Iris pigment epithelial cell (primary cell): ENCODE measurements around the gene U2AF2.

ENCODE experiments used
- DNase-seq: peaks from one replicate; pipeline ENCODE4 v3.0.0-alpha.2; 2011; ENCODE audit warnings: low read depth

The U2AF2 gene

DNA sequence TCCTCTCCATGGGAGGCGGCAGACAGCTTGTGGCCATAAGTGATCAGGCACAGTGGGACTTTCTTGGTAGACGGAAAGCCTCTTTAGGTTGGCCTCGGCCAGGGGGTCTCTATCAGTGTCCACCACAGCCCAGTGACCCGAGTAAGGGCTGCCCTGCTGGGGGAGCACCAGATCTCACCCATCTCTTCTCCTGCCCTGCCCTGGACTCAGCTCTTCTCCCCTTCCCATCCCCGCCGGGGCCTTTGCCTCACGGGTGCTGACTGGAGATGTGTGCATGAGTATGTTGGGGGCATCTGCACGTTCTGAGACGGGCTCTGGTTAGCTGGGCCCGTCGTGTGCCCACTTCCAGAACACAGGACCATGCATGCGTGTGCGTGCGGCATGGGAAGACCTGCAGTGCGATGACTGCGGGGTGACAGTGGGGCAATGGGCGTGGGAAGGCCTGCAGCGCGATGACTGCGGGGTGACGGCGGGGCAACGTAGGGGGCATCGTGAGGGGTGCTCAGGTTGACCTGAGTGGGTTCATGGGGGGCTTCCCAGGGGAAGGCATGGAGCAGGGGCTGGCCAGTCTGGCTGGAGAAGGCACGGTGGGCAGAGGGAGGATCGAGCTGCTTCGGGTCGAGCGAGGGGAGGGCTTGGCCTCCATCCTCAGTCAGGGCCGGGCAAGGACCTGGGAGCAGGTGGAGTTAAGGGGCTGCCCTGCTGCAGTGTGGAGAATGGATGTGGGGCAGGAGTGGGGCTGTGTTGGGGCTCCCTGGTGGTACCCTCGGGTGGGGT lies 36.1 kb downstream of the U2AF2 start:
- no peak for DNase-seq

- DNase-seq: no peak
Measured at GRCh38 chr19:55691561-55692481, 37.0 kb downstream of the U2AF2 start.

- DNase-seq: no peak
Measured at GRCh38 chr19:55692681-55693081, 37.8 kb downstream of the U2AF2 start.

DNA sequence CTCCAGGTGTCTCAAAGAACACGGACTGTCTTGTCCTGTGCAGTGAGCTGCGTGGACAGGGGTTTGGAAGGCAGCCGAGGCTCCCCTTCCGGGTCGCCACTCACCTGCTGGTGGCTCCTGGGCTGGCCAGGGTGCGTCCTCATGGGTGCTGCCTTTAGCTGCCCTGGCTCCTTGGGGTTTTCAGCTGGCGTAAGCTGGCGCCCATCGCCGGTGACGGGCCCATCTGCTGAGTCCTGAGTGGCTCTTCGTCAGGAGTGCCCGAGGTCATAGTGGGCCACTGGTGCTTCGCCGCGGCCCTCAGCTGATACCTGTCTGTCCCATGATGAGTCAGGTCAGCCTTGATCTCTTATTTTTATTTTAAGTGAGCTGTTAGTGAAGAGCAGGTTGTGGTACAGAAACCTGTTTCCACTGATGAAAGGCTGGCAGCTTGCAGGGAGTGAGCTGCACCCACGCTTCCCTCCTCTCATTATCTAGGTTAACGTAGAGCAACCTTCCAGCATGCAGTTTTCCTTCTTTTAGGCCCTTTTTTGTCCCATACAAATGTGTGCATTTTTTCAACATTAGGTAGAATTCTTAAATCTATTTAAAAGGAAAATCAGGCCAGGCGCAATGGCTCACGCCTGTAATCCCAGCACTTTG lies 38.6 kb downstream of the U2AF2 start:
- no peak for DNase-seq

DNA sequence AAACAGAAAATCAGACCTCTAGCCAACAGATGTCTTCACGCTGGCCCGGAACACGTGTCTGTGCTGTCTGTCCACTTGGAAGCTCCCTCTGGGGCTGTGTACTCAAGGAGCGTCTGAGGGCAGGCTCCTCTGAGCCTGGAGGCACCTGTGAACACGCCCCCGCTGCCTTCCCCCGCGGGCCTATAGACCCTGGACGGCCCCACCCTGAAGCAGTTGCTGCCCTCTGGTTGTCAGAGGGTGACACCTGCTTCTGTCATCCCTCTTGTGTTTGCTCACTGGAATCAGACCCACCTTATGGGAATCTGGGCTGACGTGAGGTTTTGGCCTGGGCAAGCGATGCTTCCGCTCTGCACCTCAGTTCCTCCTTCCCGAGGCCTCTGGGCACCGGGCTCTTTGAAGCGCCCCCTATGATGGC lies 39.4 kb downstream of the U2AF2 start:
- DNase-seq: no peak

DNA sequence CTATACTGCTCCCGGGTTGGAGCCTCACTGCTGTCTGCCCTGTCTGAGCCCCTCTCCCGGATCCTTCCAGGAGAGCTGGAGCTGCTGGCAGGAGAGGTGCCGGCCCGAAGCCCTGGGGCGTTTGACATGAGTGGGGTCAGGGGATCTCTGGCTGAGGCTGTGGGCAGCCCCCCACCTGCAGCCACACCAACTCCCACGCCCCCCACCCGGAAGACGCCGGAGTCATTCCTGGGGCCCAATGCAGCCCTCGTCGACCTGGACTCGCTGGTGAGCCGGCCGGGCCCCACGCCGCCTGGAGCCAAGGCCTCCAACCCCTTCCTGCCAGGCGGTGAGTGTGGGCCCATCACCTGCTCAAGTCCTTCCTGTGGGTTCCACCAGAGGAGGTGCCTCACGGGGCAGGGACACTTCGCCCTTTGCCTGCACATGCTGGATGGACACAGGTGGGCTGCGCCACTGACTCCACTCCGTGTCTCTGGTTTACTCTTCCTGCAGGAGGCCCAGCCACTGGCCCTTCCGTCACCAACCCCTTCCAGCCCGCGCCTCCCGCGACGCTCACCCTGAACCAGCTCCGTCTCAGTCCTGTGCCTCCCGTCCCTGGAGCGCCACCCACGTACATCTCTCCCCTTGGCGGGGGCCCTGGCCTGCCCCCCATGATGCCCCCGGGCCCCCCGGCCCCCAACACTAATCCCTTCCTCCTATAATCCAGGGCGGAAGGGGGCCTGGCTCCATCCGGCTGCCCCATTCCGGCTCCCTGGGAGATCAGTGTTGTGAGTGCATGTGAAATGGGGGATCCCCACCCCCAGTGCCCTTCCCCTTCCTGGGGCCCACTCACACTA lies 40.0 kb downstream of the U2AF2 start:
- no peak for DNase-seq

DNA sequence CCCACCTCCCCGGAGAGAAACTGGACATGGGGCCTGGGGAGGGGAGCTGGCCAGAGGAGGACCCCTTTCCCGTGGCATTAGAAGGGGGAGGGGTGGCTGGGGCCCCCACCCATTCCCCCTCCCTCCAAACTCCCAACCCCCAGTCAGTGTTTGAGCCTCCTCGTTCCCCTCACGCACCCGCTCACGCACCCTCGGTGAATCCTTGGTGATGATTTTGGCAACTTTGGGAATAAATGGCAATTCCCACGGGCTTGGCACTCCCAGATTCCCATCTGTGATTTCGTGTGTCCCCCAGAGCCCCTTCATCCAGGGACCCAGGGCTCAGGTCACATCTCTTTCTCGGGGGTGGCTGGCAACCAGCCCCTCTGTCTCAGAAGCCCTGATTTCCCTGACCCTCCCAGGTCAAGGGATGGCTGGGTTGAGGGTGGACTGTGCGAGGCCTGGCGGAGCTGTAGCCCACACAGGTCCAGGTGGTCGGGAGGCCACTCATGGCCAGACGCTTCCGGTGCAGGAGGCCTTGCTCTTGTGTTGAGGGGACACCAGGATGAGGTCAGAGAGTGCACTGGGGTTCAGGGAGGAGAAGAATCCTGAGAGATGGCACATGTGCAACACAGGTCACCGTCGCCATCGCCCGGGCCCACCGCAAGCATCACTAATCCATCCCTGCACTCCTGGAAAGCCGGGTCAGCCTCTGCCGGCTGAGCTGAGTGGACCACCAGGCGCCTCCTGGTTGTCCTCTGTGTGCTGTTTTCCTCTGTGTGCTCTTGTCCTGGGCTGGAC lies 40.9 kb downstream of the U2AF2 start:
- DNase-seq: no peak

DNA sequence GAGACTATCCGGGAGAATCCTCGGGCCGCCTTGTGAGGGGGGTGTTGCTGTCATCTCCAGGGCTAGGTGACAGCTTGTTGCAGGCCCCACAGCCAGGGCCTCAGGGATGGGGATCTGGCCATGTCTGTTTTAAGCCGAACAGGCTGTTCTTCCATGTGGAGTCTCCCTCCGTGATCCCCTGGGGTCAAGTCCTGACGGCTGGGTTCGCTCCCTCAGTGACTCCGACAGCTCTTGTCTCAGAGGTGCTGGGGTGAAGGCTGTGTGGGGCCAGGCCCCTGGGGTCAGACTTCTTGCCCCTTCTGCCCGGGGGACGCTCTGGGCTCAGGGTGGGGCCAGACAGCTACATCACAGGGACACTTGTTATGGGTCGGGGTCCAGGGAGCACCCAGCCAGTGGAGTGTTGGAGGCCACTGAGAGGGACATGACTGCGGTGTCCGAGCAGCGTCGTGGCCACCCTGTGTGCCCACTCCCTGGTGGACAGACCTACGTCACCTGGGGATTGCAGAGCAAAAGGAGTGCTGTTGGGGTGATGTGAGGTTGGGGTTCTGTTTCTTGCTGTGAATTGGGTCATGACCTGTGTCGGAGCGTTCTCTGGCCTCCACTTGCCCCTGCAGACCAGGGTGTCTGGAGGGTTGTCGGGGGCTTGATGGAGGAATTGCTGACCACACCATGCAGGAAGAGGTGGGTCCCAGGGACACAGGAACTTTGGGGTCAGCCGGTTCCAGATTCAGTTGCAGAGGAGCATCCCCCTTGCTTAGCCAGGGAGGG lies 41.6 kb downstream of the U2AF2 start:
- DNase-seq: no peak

DNA sequence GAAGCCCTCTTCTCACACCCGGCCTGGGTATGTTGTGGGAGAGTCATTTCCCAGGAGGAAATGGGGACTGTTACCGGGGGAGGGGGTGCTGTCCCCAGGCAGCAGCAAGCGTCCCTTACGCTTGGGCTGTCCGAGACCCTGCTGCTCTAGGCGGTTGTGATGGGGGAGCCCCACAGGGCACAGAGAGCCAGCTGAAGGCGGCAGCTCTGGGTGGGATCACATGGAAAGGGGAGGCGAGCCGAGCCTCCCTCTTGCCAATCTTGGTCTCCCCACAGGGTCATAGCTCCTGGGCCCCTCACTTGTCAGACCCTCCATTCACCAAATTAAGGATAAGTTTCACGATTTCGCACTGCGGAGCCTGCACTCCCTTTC lies 42.2 kb downstream of the U2AF2 start:
- no peak for DNase-seq

DNA sequence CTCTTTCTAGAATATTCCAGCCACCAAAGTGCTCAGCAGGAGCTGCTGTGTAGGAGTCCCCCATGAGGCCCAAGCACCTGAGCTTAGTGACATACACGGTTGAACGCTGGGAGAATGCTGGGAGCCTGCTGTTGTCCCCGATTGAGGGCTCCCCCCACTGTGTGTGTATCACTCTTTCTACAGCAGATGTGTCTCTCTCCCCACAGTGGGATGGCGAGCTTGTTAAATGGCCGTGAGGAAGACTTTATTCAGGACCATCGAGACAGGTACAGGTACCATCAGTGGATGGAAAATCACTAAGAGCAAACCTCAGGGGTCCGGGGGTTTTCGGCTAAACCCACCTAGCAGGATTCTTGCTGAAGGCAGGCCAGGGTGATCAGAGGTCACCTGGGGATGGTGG lies 42.9 kb downstream of the U2AF2 start:
- no peak for DNase-seq

DNA sequence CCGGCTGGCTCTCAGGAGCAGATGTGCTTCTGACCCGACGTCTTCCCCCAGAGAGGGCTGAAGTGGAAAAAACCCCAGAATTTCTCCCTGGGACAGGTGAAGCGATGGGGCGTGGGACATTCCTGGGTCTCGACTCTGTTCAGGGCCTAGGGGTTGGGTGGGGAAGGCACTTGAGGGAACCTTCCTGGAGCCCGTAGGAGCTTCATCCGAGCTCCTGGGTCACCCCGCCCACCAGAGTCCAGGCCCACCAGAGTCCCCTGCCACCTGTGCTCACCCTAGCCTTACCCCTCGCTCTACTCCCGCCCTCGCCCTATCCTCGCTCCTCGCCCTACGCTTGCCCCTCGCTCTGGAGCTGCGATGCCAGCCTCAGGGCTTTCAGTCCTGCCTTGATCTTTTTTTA lies 43.4 kb downstream of the U2AF2 start:
- no peak for DNase-seq

- no peak for DNase-seq
Measured at GRCh38 chr19:55699221-55699620, 44.4 kb downstream of the U2AF2 start.

DNA sequence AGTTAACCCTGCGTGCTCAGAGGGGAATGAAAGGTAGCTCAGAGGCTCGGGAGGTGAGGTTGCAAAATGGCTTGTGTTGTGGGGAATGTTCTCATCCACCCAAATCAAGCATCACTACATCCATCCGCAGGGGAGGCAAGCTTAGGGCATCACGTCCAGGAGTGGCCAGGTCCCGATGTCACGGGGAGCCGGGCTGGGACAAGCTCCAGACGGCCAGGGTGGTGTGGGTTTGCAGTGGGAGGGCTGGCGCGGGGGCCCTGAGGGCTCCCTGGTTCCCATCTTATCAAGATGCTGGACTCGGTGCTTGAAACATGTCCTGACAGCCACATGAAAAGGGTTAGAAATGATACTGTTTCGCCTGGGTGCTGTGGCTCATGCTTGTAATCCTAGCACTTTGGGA lies 46.0 kb downstream of the U2AF2 start:
- DNase-seq: no peak

DNA sequence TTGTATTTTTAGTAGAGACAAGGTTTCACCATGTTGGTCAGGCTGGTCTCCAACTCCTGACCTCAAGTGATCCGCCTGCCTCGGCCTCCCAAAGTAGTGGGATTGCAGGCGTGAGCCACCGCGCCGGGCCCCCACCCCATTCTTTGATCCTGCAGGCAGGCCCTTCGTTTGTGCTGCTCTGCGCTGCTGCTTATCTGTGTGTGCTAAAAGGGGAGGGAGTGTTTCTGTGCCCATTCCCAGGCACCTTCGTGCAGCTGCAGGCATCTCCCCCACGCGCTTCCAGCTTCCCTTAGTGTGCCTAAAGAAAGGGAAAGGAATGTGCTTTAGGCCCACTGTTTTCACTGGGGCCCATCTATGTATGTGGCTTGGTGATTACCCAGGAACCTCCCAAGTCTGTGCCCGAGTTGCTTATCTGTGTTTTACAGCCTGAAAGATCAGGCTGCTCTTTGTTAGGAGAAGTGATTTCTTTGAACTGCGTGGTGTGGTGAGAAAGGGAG lies 47.3 kb downstream of the U2AF2 start:
- no peak for DNase-seq

DNA sequence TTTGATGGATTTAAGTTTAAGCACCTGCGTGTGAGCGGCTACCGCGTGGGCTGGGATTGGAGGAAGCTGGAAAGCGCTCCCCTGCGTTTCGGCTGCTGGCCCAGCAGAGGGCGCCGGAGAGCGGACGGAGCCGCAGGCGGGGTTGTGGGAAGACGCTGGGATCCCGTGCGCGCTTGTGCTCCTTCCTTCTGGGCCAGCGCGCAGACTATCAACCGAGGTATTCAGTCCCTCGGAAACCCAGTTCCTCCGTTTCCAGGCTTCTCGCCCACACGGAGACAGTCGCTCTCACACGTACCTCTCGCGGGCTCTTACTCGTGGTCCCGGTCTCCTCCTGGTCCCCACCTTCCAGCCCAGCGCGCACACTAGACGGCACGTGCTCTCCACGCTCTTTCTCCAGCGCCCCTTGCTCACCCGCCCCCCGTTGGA lies 49.0 kb downstream of the U2AF2 start:
- DNase-seq: peak; percentile 20

GRCh38 chr19:55704494-55705245 lies 49.8 kb downstream of the U2AF2 start:
- no peak for DNase-seq

GRCh38 chr19:55705972-55706371 lies 51.1 kb downstream of the U2AF2 start:
- no peak for DNase-seq

GRCh38 chr19:55711719-55712118 lies 56.9 kb downstream of the U2AF2 start:
- no peak for DNase-seq
